HFF-Myc (cell line): ENCODE results near the gene CCDC77.
A peak's percentile ranks its signal among the peaks of the same experiment; 100 is the strongest.

Source experiments
- DNase-seq: peaks from one replicate; pipeline ENCODE4 v3.0.0-alpha.2; 2011; ENCODE audit warnings: low read depth; ENCODE audit errors: extremely low read depth
- H3K4me3 ChIP-seq: replicated peaks from 2 replicates; pipeline ENCODE4 v1.5.1; 2011; ENCODE audit warnings: low read depth, mild to moderate bottlenecking, control low read depth, low read length
- TF ChIP-seq, protein P1 (sequence below): IDR thresholded peaks from 2 replicates; pipeline ENCODE4 v1.5.1; 2012; ENCODE audit warnings: mild to moderate bottlenecking, low read depth, low read length, control low read depth; ENCODE audit errors: missing control alignments

The CCDC77 gene

DNA sequence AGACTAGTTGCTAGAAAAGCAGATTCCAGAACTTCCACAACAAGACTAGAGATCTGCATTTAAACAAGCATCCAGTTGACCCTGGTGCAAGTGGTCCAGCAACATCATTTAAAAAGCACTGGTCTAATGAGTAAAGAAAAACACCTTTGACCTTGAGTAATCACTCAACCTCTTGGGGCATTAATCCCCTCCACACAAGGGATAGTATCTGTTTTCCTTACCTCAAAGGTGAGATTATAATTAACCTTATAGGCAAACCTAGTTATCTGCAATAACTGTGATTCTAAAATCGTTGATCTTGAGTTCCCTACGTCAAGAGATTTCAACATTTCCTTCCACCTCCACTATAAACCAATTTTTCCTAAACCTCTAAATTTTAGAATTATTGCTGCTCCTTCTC is 13.4 kb upstream of the CCDC77 start:
- TF ChIP-seq, protein P1, sequence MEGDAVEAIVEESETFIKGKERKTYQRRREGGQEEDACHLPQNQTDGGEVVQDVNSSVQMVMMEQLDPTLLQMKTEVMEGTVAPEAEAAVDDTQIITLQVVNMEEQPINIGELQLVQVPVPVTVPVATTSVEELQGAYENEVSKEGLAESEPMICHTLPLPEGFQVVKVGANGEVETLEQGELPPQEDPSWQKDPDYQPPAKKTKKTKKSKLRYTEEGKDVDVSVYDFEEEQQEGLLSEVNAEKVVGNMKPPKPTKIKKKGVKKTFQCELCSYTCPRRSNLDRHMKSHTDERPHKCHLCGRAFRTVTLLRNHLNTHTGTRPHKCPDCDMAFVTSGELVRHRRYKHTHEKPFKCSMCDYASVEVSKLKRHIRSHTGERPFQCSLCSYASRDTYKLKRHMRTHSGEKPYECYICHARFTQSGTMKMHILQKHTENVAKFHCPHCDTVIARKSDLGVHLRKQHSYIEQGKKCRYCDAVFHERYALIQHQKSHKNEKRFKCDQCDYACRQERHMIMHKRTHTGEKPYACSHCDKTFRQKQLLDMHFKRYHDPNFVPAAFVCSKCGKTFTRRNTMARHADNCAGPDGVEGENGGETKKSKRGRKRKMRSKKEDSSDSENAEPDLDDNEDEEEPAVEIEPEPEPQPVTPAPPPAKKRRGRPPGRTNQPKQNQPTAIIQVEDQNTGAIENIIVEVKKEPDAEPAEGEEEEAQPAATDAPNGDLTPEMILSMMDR = no peak
- DNase-seq = no peak

DNA sequence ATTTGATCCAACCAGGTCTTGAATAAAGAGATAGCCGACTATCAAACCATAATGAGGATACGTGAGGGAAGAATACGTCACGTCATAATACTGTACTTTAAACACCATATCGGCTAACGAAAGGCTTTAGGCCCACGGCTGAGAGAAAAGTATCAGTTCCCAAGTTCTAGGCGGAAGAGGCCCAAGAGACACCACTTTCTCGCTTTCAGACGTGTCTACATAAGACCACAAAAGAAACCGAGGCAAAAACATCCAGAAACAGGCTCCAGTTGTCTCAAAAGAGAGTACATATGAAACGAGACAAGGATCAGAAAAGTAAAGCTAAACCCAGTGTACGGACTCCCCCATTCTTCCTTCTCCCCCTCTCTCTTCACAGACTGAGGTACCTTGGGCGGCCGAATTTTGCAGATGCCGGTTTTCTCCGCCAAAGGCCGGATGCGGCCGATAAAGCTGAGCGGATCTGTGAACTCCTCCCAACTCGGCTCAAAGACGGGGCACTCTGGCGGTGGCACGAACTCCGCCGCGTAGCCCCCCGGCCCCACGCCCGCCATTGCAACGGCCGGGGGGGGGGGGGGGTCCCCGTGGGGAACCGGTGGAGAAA is 12.8 kb upstream of the CCDC77 start:
- H3K4me3 ChIP-seq = peak overlapping the region; percentile 79
- TF ChIP-seq, protein P1 = no peak
- no peak for DNase-seq

More for the DNA sequence above, 13.4 kb upstream of the CCDC77 start:
- H3K4me3 ChIP-seq = peak overlapping the region; percentile 79

DNA sequence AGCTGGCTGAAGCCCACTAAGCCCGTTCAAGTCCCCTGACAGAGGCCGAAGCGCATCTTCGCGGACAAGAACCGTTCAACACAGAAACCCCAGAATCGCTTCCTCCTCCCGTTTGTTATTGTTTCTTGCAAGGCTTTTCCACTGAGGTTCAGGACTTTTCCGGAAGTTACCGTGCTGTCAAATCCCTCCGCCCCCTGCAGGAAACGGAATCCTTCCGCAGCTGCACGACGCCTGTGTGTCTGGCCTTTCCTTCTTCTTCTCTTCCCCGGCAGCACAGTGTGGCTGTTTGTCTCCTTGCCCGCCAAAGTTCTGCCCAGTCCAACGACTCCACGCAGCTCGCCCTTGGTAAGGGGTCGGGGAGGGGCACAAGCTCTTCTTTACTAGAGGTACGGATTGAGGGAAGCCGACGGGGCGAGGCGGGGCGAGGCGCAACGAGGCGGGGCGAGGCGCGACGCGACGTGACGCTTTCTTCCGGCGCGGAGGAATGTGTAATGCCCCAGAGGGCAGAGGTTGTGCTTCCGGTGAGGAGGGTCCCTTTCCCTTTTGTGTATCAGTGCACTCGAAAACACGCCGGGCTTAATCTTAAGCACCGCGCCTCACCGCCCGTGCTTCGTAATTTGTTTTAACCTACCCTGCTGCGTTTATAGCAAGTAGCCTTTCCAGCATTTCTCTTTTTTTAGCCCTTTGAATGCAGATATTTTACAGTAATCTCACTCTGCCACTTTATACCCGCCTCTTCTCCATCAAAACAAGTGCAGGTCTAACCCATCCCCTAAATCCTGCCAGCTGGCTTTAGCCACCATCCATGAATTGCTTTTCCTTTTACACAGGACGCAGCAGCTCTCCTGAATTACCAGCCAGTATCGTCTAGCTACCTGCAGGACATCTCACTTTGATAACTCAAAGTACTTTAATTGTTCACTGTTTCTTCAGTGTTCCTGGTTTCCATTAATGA is 12.0 kb upstream of the CCDC77 start, which contains the start of gene KDM5A:
Gene KDM5A, minus strand, starts transcription at position 179 of the 955 bp plus-strand sequence. CDS start 229 bp downstream, outside the sequence.
- TF ChIP-seq, protein P1 = no peak
- peak within 1 kb of the TSS; percentile 79 for H3K4me3 ChIP-seq
- DNase-seq = peak; percentile 77

DNA sequence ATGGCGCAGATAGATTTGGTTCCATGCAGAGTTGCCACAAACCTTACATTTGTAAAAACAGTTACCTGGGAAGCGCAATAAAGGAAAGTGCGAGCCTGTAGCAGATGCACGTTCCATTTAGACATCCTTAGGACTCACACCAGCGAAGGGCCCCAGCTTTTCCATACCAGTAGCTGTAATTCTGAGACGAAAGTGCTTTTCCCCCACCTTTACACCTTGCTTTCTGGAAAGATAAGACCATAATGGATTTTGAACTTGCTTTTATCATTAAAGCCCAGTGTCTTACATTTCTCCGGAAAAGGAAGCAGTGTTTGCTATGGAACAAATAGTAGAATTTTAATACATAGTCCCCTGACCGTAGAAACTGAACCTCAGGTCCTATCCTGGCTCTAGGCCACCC is 616 bp upstream of the CCDC77 start:
- TF ChIP-seq, protein P1 = no peak
- peak overlapping the region; percentile 91 for H3K4me3 ChIP-seq
- no peak for DNase-seq

DNA sequence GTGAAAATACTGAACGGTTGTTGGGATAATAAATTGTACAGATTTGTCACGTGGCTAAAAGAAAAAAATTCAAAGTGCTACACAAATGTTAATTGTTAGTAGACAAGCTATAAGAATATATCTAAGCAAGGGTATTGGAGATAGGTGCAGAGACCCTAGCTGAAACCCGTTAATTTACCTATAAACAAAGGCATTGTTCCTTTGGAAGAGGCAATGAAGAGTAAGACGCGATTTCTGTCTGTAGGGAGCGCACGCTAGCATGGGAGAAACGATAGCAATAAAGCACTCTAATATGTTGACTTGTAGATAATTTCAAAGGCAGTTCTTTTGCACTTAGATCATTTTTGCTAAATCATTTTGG is 565 bp downstream of the CCDC77 start:
- no peak for DNase-seq
- TF ChIP-seq, protein P1 = peak; percentile 9
- peak overlapping the region; percentile 91 for H3K4me3 ChIP-seq

DNA sequence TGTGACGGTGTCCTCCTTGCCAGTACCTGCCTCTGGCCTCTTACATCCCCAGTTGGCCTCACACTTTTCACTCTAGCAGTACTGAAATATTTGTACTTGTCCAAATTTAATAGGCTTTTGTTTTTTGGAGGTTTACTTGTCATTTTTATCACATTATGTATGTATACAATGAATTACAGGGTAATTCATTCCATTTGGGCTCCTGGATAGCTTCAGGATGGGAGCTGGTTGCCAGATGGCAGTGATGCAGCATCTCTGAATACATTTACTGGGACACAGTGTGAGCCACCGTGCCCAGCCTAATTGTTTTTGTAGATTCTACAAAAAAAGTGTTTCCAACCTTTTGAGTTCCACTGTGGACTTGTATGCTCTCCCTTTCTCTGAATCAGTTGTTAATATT is 13.4 kb downstream of the CCDC77 start:
- H3K4me3 ChIP-seq = no peak overlapping the region
- TF ChIP-seq, protein P1 = no peak

More for the DNA sequence above, 13.4 kb downstream of the CCDC77 start:
- DNase-seq = no peak
